ENCODE data around the gene NDUFAF7. TPM values are rescaled to one million over a fixed set of nuclear protein-coding genes. Genes with fewer than 3 reads are reported as not detected.
A peak's percentile ranks its signal among the peaks of the same experiment; 100 is the strongest.

NDUFAF7 gene
- total RNA-seq, 1 experiment from 2014 or later: 103 TPM

DNA sequence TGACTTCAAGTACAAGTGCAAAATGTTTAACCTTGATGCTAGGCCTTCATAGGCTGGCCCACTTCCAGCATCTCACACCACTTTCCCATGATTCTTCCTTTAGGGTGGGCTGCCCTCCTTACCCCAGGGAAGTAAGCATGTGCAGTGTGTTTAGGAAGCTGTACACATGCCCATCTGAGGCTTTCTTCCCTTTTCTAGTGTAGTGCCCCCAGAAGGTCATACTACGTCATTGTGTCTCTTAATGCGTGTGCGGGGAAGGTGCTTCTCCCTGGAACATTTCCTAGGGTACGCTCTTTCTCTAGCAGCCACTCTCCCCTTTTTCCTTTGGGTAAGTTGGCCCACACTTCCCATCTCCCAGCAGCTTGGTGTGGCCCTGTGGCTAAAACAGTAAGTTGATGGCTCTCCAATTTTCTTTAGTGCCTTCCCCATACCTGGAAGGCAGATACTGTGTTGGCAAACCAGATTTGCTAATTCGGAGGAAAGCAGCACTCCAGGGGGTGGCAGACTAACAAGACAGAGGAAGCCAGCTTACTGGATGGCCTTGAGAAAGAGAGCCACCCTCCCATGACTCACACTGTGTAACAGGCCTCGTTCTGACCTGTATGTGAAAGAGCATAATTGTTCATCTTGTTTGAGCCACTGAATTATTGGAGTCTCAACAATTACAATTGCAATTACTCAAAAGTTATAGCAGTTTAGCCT lies 41.9 kb upstream of the NDUFAF7 start:
- H2AFZ ChIP-seq (ENCODE audit: low read length): no peak overlapping the region
- H3K79me1 ChIP-seq (ENCODE audit: insufficient read depth, low read depth, low read length, poor library complexity, severe bottlenecking): no peaks in the 10 kb centered on the region
- H3K9ac ChIP-seq (ENCODE audit: extremely low read depth, insufficient read length, low read length): no peak overlapping the region
- no peak overlapping the region for H4K91ac ChIP-seq (ENCODE audit: insufficient read length, low read depth, low read length)
- H3K23ac ChIP-seq (ENCODE audit: insufficient read length, low read depth, low read length): no peak overlapping the region
- no peak overlapping the region for H3K18ac ChIP-seq (ENCODE audit: insufficient read length, low read depth, low read length)
- peak overlapping the region; percentile 12 to 91 (median 85); a peak in 6 of 7 replicates for H3K27ac Mint-ChIP-seq
- no peak overlapping the region for H4K8ac ChIP-seq (replicated peaks; ENCODE audit: insufficient read length, low read depth, low read length)
- no peaks in the 10 kb centered on the region for H3K27me3 ChIP-seq (ENCODE audit: insufficient read depth, low read length)
- no peak overlapping the region for H3T11ph ChIP-seq (ENCODE audit: low read length)
- DNase-seq: peak; percentile 82
- H3K9me3 ChIP-seq (ENCODE audit: control insufficient read depth, low read depth, low read length): no peaks in the 10 kb centered on the region
- H3K27ac ChIP-seq (ENCODE audit: insufficient read length, low read depth, low read length): peak overlapping the region; percentile 28
- no peak overlapping the region for H2AK5ac ChIP-seq (ENCODE audit: insufficient read length, low read length)
- TF ChIP-seq, protein P1, sequence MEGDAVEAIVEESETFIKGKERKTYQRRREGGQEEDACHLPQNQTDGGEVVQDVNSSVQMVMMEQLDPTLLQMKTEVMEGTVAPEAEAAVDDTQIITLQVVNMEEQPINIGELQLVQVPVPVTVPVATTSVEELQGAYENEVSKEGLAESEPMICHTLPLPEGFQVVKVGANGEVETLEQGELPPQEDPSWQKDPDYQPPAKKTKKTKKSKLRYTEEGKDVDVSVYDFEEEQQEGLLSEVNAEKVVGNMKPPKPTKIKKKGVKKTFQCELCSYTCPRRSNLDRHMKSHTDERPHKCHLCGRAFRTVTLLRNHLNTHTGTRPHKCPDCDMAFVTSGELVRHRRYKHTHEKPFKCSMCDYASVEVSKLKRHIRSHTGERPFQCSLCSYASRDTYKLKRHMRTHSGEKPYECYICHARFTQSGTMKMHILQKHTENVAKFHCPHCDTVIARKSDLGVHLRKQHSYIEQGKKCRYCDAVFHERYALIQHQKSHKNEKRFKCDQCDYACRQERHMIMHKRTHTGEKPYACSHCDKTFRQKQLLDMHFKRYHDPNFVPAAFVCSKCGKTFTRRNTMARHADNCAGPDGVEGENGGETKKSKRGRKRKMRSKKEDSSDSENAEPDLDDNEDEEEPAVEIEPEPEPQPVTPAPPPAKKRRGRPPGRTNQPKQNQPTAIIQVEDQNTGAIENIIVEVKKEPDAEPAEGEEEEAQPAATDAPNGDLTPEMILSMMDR (conservative IDR thresholded peaks at IDR 0.05): peak; percentile 47; the same call in 1 of the 3 replicates
- H3K27me3 Mint-ChIP-seq (ENCODE audit: low read depth): no peaks in the 10 kb centered on the region
- no peak overlapping the region for H2BK5ac ChIP-seq (ENCODE audit: insufficient read length, low read length)
- no peaks in the 10 kb centered on the region for H3K79me2 ChIP-seq (ENCODE audit: insufficient read depth, low read length)
- no peaks in the 10 kb centered on the region for H4K20me1 ChIP-seq (ENCODE audit: control insufficient read depth, insufficient read depth, insufficient read length)
- H3K36me3 Mint-ChIP-seq (ENCODE audit: insufficient read depth in 1 of 3, low read depth in 3 of 3): peaks cover 0 to 4% (median 0%) of the 10 kb centered on the region in 3 experiments; a peak in 1 of 7 replicates
- no peak overlapping the region for H2BK120ac ChIP-seq (ENCODE audit: low read depth, low read length, poor library complexity, severe bottlenecking)
- H3K4me1 Mint-ChIP-seq: peaks cover 57 to 58% of the 10 kb centered on the region in 2 experiments
- H3K4me1 ChIP-seq (ENCODE audit: insufficient read depth, low read length): peaks cover 12% of the 10 kb centered on the region; the same call in 1 of the 2 replicates
- no peaks in the 10 kb centered on the region for H3K9me3 Mint-ChIP-seq
- no peak overlapping the region for H2BK20ac ChIP-seq (ENCODE audit: low read depth, low read length, poor library complexity, severe bottlenecking)
- H2BK12ac ChIP-seq (ENCODE audit: insufficient read length, low read depth, low read length): no peak overlapping the region
- no peak overlapping the region for H3K56ac ChIP-seq (ENCODE audit: insufficient read length, low read depth, low read length)
- no peak overlapping the region for H3K4me2 ChIP-seq (ENCODE audit: insufficient read depth, insufficient read length, low read length)
- WGBS (ENCODE audit: extremely low coverage, insufficient read length, low lambda C conversion rate): no CpG with 5 or more reads among the region's 6 CpGs
- no peak overlapping the region for H2BK15ac ChIP-seq (ENCODE audit: low read depth, low read length)
- 0 out of 5 replicates have a peak overlapping the region, but pooled peaks of 1 of the 2 experiments have one; percentile 31 for H3K4me3 Mint-ChIP-seq
- no peak overlapping the region for H4K5ac ChIP-seq (ENCODE audit: insufficient read length, low read depth, low read length)
- H3K4ac ChIP-seq (ENCODE audit: low read depth, low read length): no peak overlapping the region
- H3K23me2 ChIP-seq (ENCODE audit: insufficient read length, low read depth, low read length, poor library complexity, severe bottlenecking): no peaks in the 10 kb centered on the region
- H3K14ac ChIP-seq (ENCODE audit: insufficient read depth, low read length): no peak overlapping the region

Data from H9 (cell line).